ENCODE results near the gene KCNG3.

DNA sequence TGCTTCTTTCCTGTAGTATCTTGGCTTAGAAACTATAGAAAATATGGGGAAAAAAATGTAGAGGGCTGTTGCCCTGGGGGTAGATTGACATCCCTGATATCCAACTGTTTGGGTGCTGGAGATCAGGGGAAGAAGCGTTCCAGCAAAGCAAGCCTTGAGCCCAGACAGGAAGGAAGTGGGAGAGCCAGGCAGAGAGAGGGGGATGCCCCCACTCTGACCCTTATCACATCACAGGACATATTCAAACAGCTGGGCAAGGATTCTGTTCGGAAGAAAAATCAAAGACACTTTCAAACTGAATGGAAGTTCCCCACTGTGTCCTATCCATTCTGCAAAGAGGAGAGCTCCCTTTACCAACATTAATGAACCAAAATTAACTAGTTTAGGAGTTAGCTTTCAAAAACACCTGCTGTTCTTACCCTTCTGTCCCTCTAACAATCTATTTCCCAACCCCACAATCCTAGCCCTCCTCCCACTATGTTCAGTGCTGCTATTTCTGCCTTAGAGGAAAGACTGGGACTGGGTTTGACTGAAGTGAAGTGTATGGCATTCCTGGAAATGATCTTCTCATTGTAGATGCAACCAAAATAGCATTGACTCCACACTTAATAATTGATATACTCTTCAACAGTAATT, 16.9 kb upstream of the KCNG3 start:
- TF ChIP-seq, protein P1, sequence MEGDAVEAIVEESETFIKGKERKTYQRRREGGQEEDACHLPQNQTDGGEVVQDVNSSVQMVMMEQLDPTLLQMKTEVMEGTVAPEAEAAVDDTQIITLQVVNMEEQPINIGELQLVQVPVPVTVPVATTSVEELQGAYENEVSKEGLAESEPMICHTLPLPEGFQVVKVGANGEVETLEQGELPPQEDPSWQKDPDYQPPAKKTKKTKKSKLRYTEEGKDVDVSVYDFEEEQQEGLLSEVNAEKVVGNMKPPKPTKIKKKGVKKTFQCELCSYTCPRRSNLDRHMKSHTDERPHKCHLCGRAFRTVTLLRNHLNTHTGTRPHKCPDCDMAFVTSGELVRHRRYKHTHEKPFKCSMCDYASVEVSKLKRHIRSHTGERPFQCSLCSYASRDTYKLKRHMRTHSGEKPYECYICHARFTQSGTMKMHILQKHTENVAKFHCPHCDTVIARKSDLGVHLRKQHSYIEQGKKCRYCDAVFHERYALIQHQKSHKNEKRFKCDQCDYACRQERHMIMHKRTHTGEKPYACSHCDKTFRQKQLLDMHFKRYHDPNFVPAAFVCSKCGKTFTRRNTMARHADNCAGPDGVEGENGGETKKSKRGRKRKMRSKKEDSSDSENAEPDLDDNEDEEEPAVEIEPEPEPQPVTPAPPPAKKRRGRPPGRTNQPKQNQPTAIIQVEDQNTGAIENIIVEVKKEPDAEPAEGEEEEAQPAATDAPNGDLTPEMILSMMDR (conservative IDR thresholded peaks at IDR 0.05) = no peak
- TF ChIP-seq ZFX (IDR thresholded peaks at IDR 0.05) = no peak
